SW 1271 (cell line): ENCODE measurements around the gene CATSPER2.
"Not testable (repeated sequence)": the region's sequence is repeated elsewhere in the genome, so short reads cannot be mapped to it uniquely, and the experiment has no call there.

Source experiments
- DNase-seq, 2 experiments: peaks; one replicate each; lab custom pipeline; 2025; lab: John Stamatoyannopoulos, UW

Gene CATSPER2

DNA sequence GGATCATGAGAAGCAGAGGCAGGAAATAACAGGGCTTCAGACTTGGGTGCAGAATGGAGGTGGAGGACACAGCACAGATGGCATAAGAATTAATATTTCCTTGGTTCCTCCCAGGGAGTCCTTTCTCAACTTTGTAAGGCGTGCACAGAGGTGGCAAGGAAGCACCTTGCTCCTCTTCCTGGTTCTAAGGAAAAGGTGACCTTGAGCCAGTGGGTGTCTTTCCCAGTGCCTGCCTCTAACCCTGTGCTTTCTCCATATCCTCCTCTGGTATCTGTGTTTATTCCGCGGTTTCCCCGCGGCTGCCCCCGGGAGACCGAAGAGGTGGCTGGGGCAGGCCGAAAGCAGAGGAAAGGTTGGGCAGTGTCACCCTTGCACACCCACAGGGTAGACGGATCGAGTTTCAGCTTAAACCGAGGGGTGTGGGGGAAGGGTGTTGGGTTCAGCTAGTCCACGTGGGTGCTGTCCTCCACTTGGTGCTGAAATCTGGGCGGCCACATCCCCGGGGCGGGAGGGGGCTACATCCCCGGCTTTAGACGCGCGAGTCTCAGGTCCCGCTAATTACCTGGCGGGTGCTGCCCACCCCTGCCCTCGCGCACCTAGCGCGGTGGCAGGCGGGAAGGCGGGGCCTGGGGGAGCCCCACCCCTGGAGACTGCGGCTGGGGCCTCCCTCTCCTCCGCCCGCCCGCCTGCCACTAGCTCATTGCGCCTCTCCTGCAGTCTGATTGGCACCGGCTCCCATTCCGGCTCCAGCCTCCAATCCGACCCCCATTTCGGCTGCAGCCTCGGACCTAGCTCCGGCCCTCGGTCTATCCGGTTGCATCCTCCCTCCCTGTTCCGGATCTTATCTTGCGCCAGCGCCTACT lies 55.1 kb downstream of the CATSPER2 start, which contains the start of gene CKMT1B:
Gene CKMT1B (plus strand): TSS at position 700 of the 863 bp plus-strand sequence. CDS start 192 bp downstream, outside the sequence.
- DNase-seq: not testable (repeated sequence)

DNA sequence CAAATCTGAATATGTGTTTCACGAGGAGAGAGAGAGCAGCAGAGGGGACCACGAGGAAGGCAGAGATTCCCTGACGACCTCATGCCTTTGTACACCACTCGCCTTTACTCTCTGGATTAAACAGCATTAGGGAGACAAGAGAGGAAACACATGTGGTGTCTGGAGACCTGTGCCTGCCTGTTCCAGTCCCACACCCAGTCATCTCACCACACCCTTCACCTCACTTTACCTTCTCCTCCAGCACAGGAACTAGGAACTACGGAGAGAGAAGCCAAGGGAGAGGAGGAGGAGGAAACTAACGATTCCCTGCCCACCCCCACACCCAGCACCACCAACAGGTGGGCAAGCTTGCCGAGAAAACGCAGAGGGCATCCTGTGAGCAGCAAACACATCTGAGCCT lies 55.8 kb downstream of the CATSPER2 start:
- DNase-seq: not testable (repeated sequence)

DNA sequence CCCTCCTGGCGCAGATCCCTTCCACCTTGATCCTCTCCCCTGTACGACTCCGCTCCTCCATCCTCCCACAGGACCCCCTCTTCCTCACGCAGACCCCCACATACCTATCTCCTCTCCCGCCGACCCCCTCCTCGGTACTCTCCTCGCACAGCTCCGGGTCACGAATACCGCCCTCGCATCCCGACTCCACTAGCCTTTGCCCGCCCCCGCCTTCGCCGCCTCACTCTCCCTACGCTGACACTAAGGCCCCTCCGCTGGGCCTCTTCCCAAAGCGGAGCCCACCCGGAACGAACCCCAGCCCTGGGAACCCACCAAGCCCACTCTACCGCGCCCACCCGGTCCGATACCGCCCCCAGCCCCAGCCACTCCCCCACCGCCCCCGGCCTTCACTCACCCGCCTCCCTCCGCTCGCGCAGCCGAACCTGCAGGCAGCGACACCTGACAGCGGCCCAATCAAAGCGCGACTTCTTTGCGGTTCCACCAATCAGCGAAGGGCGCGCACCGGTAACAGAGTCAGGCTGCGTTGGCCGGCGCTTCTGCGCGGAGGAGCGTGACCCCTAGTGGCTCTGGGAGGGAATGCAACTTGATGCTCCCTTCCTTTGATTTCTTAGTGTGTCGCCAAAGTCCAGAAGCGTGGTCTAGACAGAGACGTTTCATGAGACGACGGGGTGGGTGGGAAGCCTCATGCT lies 58.7 kb downstream of the CATSPER2 start, which contains the start of gene PPIP5K1:
Gene PPIP5K1 (minus strand): TSS at position 431 of the 689 bp plus-strand sequence. CDS start 5,704 bp downstream, outside the sequence.
- DNase-seq: not testable (repeated sequence)
